ENCODE measurements around the gene AAMP.

The AAMP gene

GRCh38 chr2:218228366-218229090 is 41.4 kb downstream of the AAMP start:
- no peak for TF ChIP-seq CTCF (IDR thresholded peaks at IDR 0.05; ENCODE audit: insufficient read depth, low read length, missing control alignments)
- POLR2A ChIA-PET: interaction anchor here (1.3 kb wide), 1 partner anchor 12 kb away, joined by 3 read pairs; the partner anchor contains the start of gene ARPC2
- CTCF ChIA-PET: interaction anchor here (0.7 to 3.6 kb wide), 5 partner anchors 10 to 43 kb away, joined by 3 to 22 read pairs (median 4); no protein-coding TSS in a partner anchor
- DNase-seq (ENCODE audit: low read depth, low spot score): no peak
- no peak overlapping the region for H3K4me3 ChIP-seq (ENCODE audit: low read depth, low read length)

GRCh38 chr2:218226903-218227302 is 43.0 kb downstream of the AAMP start:
- DNase-seq (ENCODE audit: low read depth, low spot score): no peak
- no peak overlapping the region for H3K4me3 ChIP-seq (ENCODE audit: low read depth, low read length)
- ChIA-PET CTCF (interaction anchor here (2.6 kb wide), 1 partner anchor 46 kb away, joined by 8 read pairs; no protein-coding TSS in a partner anchor), POLR2A (no interaction called here)
- TF ChIP-seq CTCF (IDR thresholded peaks at IDR 0.05; ENCODE audit: insufficient read depth, low read length, missing control alignments): no peak

GRCh38 chr2:218224186-218224585 is 45.8 kb downstream of the AAMP start:
- POLR2A ChIA-PET: no interaction called here
- TF ChIP-seq CTCF (IDR thresholded peaks at IDR 0.05; ENCODE audit: insufficient read depth, low read length, missing control alignments): no peak

GRCh38 chr2:218223046-218223445 is 46.9 kb downstream of the AAMP start:
- ChIA-PET POLR2A (no interaction called here), CTCF (no interaction called here)
- no peak overlapping the region for H3K4me3 ChIP-seq (ENCODE audit: low read depth, low read length)
- DNase-seq (ENCODE audit: low read depth, low spot score): no peak
- TF ChIP-seq CTCF (IDR thresholded peaks at IDR 0.05; ENCODE audit: insufficient read depth, low read length, missing control alignments): no peak

More at GRCh38 chr2:218224186-218224585, 45.8 kb downstream of the AAMP start:
- DNase-seq (ENCODE audit: low read depth, low spot score): no peak
- no peak overlapping the region for H3K4me3 ChIP-seq (ENCODE audit: low read depth, low read length)
- CTCF ChIA-PET: interaction anchor here (1.0 kb wide), 1 partner anchor 10 kb away, joined by 4 read pairs; no protein-coding TSS in a partner anchor

- DNase-seq (ENCODE audit: low read depth, low spot score): no peak
- no peak overlapping the region for H3K4me3 ChIP-seq (ENCODE audit: low read depth, low read length)
- no peak for TF ChIP-seq CTCF (IDR thresholded peaks at IDR 0.05; ENCODE audit: insufficient read depth, low read length, missing control alignments)
- ChIA-PET CTCF (interaction anchor here (1.4 to 2.2 kb wide), 2 partner anchors 36 to 52 kb away, joined by 5 to 13 read pairs; no protein-coding TSS in a partner anchor), POLR2A (no interaction called here)
Measured at GRCh38 chr2:218221000-218221399, 48.9 kb downstream of the AAMP start.

GRCh38 chr2:218219934-218220333 is 50.0 kb downstream of the AAMP start:
- POLR2A ChIA-PET: interaction anchor here (0.7 kb wide), 1 partner anchor 302 kb away, joined by 4 read pairs; no protein-coding TSS in a partner anchor
- peak overlapping the region; percentile 93 for H3K4me3 ChIP-seq (ENCODE audit: low read depth, low read length)
- TF ChIP-seq CTCF (IDR thresholded peaks at IDR 0.05; ENCODE audit: insufficient read depth, low read length, missing control alignments): no peak
- CTCF ChIA-PET: interaction anchor here (0.8 to 2.2 kb wide), 8 partner anchors 9 to 176 kb away, joined by 3 to 13 read pairs (median 4); partner anchors contain the start of gene TMBIM1
- no peak for DNase-seq (ENCODE audit: low read depth, low spot score)

All from AG04449 (cell line).